ENCODE measurements around the gene ZDHHC17. TPM values are rescaled to one million over a fixed set of nuclear protein-coding genes. Genes with fewer than 3 reads are reported as not detected.

The ZDHHC17 gene
- polyA plus RNA-seq, 1 of the 3 experiments (the other 2 are of a cell fraction) = 28.6 TPM

GRCh38 chr12:76879710-76880518, 116.0 kb downstream of the ZDHHC17 start:
- peak overlapping the region; percentile 89 to 94 for H3K4me3 ChIP-seq (ENCODE audit: low read depth in 2 of 2, low read length in 1 of 2)
- peaks cover 3 to 18% of the 10 kb centered on the region in 2 experiments; a peak in 2 of 4 replicates for H3K4me1 ChIP-seq (ENCODE audit: control insufficient read depth in 1 of 2, insufficient read depth in 2 of 2, low read depth in 1 of 2, low read length in 1 of 2)
- peak overlapping the region; percentile 71 for H2AFZ ChIP-seq (ENCODE audit: low read depth)
- H3K4me2 ChIP-seq = peak overlapping the region; percentile 82
- H3F3A ChIP-seq (replicated peaks; ENCODE audit: insufficient read depth) = no peaks in the 10 kb centered on the region
- H3K9ac ChIP-seq = peak overlapping the region; percentile 90
- 74% methylated on average over 13 of the region's 13 CpGs for WGBS (ENCODE audit: low lambda C conversion rate)
- no peaks in the 10 kb centered on the region for H3K9me2 ChIP-seq
- no peaks in the 10 kb centered on the region for H3K27me3 ChIP-seq (ENCODE audit: insufficient read depth)
- peaks cover 26% of the 10 kb centered on the region for H3K79me2 ChIP-seq (ENCODE audit: insufficient read depth)
- POLR2A ChIA-PET = interaction anchor here (1.0 to 1.8 kb wide), 2 partner anchors 117 to 131 kb away, joined by 3 to 9 read pairs; partner anchors contain the start of gene ZDHHC17
- TF ChIP-seq ZBTB33 (IDR thresholded peaks at IDR 0.05; ENCODE audit: borderline replicate concordance, low read depth) (no peak), REST (IDR thresholded peaks at IDR 0.05; ENCODE audit: low read depth, low read length) (no peak), YY1 (IDR thresholded peaks at IDR 0.05; ENCODE audit: low read depth) (no peak), FOSL2 (IDR thresholded peaks at IDR 0.05; ENCODE audit: borderline replicate concordance, low read depth) (no peak), FOXM1 (IDR thresholded peaks at IDR 0.05; ENCODE audit: low read depth) (no peak), MAX (IDR thresholded peaks at IDR 0.05; ENCODE audit: low read depth) (no peak), TEAD4 (IDR thresholded peaks at IDR 0.05; ENCODE audit: borderline replicate concordance, insufficient read depth) (no peak), RFX5 (IDR thresholded peaks at IDR 0.05; ENCODE audit: low read length) (no peak), POLR2AphosphoS5 (IDR thresholded peaks at IDR 0.05; ENCODE audit: low read depth, low read length) (no peak), MEF2A (IDR thresholded peaks at IDR 0.05; ENCODE audit: borderline replicate concordance, low read depth) (no peak), GATA2 (CRISPR knock-in tag; IDR thresholded peaks at IDR 0.05) (no peak), NRF1 (IDR thresholded peaks at IDR 0.05; ENCODE audit: low read depth, low read length) (no peak), USF2 (IDR thresholded peaks at IDR 0.05; ENCODE audit: borderline replicate concordance, low read depth, low read length) (no peak)
- H3K27ac ChIP-seq (ENCODE audit: low read depth in 2 of 2, low read length in 1 of 2) = peak overlapping the region; percentile 81 to 92
- DNase-seq = no peak
- H3K36me3 ChIP-seq (replicated peaks in 1 of 2; ENCODE audit: control insufficient read depth in 1 of 2, insufficient read depth in 2 of 2, low read length in 1 of 2) = no peaks in the 10 kb centered on the region
- H3K9me3 ChIP-seq = no peaks in the 10 kb centered on the region
- CTCF ChIA-PET = interaction anchor here (0.9 to 3.5 kb wide), 7 partner anchors 12 to 258 kb away, joined by 3 to 20 read pairs (median 3); no protein-coding TSS in a partner anchor
- H4K20me1 ChIP-seq (ENCODE audit: insufficient read depth) = no peaks in the 10 kb centered on the region

All from SK-N-SH (cell line).